GM12878 (cell line): ENCODE results near the gene CHIT1. TPM values are rescaled to one million over a fixed set of nuclear protein-coding genes. Genes with fewer than 3 reads are reported as not detected.

Experiments used
- ATAC-seq: fragments of 200-7000 bp; cut with Tn5 transposase; 3 replicates; pipeline ENCODE4 v1.9.1; 2020; ENCODE audit warnings: mild to moderate bottlenecking, moderate library complexity
- BruUV-seq: library from RNA; stranded (reverse); fragments of 400-500 nt; replicated peaks from 2 replicates; lab custom pipeline; 2021; lab: Mats Ljungman, UMichigan
- CTCF ChIA-PET: fragments of 300-600 bp; sonication (Branson Sonifier 250); formaldehyde crosslinking; extraction: SDS; loops from one replicate; lab custom pipeline; 2021; ENCODE audit warnings: inconsistent platforms; lab: Yijun Ruan, JAX
- POLR2A ChIA-PET: fragments of 350-600 bp; formaldehyde crosslinking; extraction: SDS; loops from one replicate; lab custom pipeline; 2021; ENCODE audit warnings: inconsistent platforms; lab: Charles Lee
- RAD21 ChIA-PET: fragments of 300-600 bp; sonication (Branson Sonifier 250); formaldehyde crosslinking; loops from one replicate; lab custom pipeline; 2023; ENCODE audit warnings: antibody characterized with exemption; ENCODE audit not compliant: unreplicated experiment; lab: Charles Lee
- SMC1A ChIA-PET: fragments of 300-600 bp; sonication (Branson Sonifier 250); formaldehyde crosslinking; loops from one replicate; lab custom pipeline; 2023; ENCODE audit not compliant: unreplicated experiment, uncharacterized antibody; lab: Charles Lee
- DNase-seq: peaks from one replicate; pipeline ENCODE4 v3.0.0-alpha.2; 2011; ENCODE audit warnings: low read depth, low spot score
- FAIRE-seq: peaks from 3 replicates; lab custom pipeline; 2011; peaks lifted over from hg19 to GRCh38; lab: Jason Lieb, UNC
- H2AFZ ChIP-seq: 2 replicates; pipeline ENCODE4 v1.6.0; 2011; ENCODE audit warnings: low read depth, low read length, control low read depth; ENCODE audit not compliant: control insufficient read depth
- H3K27ac ChIP-seq: 2 replicates; pipeline ENCODE4 v1.5.1; 2011; ENCODE audit warnings: control low read depth; ENCODE audit not compliant: control insufficient read depth, insufficient read depth
- H3K27me3 ChIP-seq, 2 experiments: replicated peaks in 1 of 2; 2 replicates each; pipeline versions ENCODE4 v1.6.0 to v1.6.1; 2011; ENCODE audit warnings: low read length in 1 of 2; ENCODE audit not compliant: control insufficient read depth in 2 of 2, insufficient read depth in 2 of 2
- H3K36me3 ChIP-seq, 2 experiments: 2 replicates each; pipeline ENCODE4 v1.5.1; 2011; ENCODE audit warnings: low read length in 1 of 2; ENCODE audit not compliant: control insufficient read depth in 2 of 2, insufficient read depth in 2 of 2
- H3K4me1 ChIP-seq: 2 replicates; pipeline ENCODE4 v1.6.1; 2011; ENCODE audit warnings: mild to moderate bottlenecking, low read length, moderate library complexity, mixed read lengths; ENCODE audit not compliant: control insufficient read depth, insufficient read depth
- H3K4me2 ChIP-seq: 2 replicates; pipeline ENCODE4 v1.6.0; 2011; ENCODE audit warnings: control low read depth; ENCODE audit not compliant: control insufficient read depth, insufficient read depth
- H3K4me3 ChIP-seq: fragments of 200-600 bp; sonication (generic); 2 replicates; pipeline ENCODE4 v1.5.1; 2016
- H3K79me2 ChIP-seq: 2 replicates; pipeline ENCODE4 v1.6.0; 2011; ENCODE audit warnings: low read length; ENCODE audit not compliant: control insufficient read depth, insufficient read depth
- H3K9ac ChIP-seq: 2 replicates; pipeline ENCODE4 v1.8.0; 2011; ENCODE audit warnings: low read length, control low read depth, mixed read lengths; ENCODE audit not compliant: control insufficient read depth, insufficient read depth
- H3K9me3 ChIP-seq: replicated peaks from 3 replicates; pipeline ENCODE4 v1.5.1; 2011; ENCODE audit warnings: mild to moderate bottlenecking, low read length; ENCODE audit not compliant: control insufficient read depth, insufficient read depth
- H4K20me1 ChIP-seq: 2 replicates; pipeline ENCODE4 v1.6.0; 2011; ENCODE audit not compliant: control insufficient read depth, insufficient read depth
- BHLHE40 ChIP-seq, 2 experiments: fragments of 450-650 bp in 1 of 2; IDR thresholded peaks; 2 replicates each; pipeline ENCODE4 v1.6.1; 2011 to 2017; ENCODE audit warnings: low read depth in 2 of 2, borderline replicate concordance in 1 of 2, improper control_type of control experiment in 1 of 2, low read length in 1 of 2, mild to moderate bottlenecking in 1 of 2
- BMI1 ChIP-seq: fragments of 450-650 bp; IDR thresholded peaks from 2 replicates; pipeline ENCODE4 v1.6.1; 2016; ENCODE audit warnings: mild to moderate bottlenecking, moderate library complexity, borderline replicate concordance
- JUND ChIP-seq: IDR thresholded peaks from 2 replicates; pipeline ENCODE4 v1.6.1; 2012; ENCODE audit warnings: low read depth, mild to moderate bottlenecking, low read length, improper control_type of control experiment, moderate library complexity
- MEF2B ChIP-seq: fragments of 450-650 bp; IDR thresholded peaks from 2 replicates; pipeline ENCODE4 v1.6.1; 2018; ENCODE audit warnings: mild to moderate bottlenecking, moderate library complexity; ENCODE audit not compliant: partially characterized antibody, poor library complexity, severe bottlenecking
- NFIC ChIP-seq: IDR thresholded peaks from 2 replicates; pipeline ENCODE4 v1.6.1; 2012; ENCODE audit warnings: low read depth, mild to moderate bottlenecking, inconsistent platforms, low read length, moderate library complexity
- NFYB ChIP-seq: IDR thresholded peaks from 2 replicates; pipeline ENCODE4 v1.6.1; 2011; ENCODE audit warnings: low read depth, mild to moderate bottlenecking, low read length, improper control_type of control experiment, moderate library complexity; ENCODE audit not compliant: insufficient read depth
- POLR2AphosphoS5 ChIP-seq: IDR thresholded peaks from 2 replicates; pipeline ENCODE4 v1.6.1; 2011; ENCODE audit warnings: mild to moderate bottlenecking, low read length, inconsistent platforms
- ZSCAN29 ChIP-seq: fragments of 450-650 bp; IDR thresholded peaks from 2 replicates; pipeline ENCODE4 v1.6.1; 2017; ENCODE audit warnings: mild to moderate bottlenecking, moderate library complexity
- WGBS: methylation state at CpG from one replicate; pipeline ENCODE4 v1.1.6; 2016; ENCODE audit warnings: low lambda C conversion rate; ENCODE audit not compliant: insufficient replicate concordance, insufficient coverage; ENCODE audit errors: missing lambda C conversion rate; 5-methylcytosine and 5-hydroxymethylcytosine counted together
- in situ Hi-C: fragments of 300-500 bp; cut with MboI; formaldehyde crosslinking; loops from 9 replicates; pipeline ENCODE4 v1.14.3; 2018; ENCODE audit warnings: mixed read lengths
- intact Hi-C: fragments of 100-400 bp; cut with micrococcal nuclease; formaldehyde crosslinking; loops from one replicate; pipeline ENCODE4 v1.14.2; 2022; ENCODE audit not compliant: unreplicated experiment
- polyA plus RNA-seq, 11 experiments: library from polyadenylated mRNA; depleted of rRNA in 4 of 11; unstranded in 6 of 11; stranded (reverse) in 5 of 11; fragments of >200 nt; fragmentation: Nextera tagmentation in 4 of 11; fragmentation: Illumina TruSeq in 1 of 11; extraction: Ambion mirVana in 4 of 11; extraction: Trizol in 1 of 11; gene quantifications; 1 replicate in 1 of 11; 2 replicates in 10 of 11; pipeline versions ENCODE4 v1.2.1 to v1.2.3, GENCODE V29; 2011 to 2016; ENCODE audit warnings: inconsistent platforms in 2 of 11, missing spikeins in 2 of 11, low read depth in 1 of 11
- total RNA-seq, 4 experiments: library from RNA; depleted of rRNA in 3 of 4; stranded (reverse); fragments of >200 nt in 3 of 4; fragmentation: Illumina TruSeq in 1 of 4; extraction: Trizol in 1 of 4; gene quantifications; 2 replicates each; pipeline versions ENCODE4 v1.2.1 to v1.2.3, GENCODE V29; 2013 to 2021
- TF ChIP-seq, protein P1 (sequence below): fragments of 150-350 bp; IDR thresholded peaks from 2 replicates; pipeline ENCODE4 v1.6.1; 2014; ENCODE audit warnings: mild to moderate bottlenecking, low read depth, low read length
- TF ChIP-seq, protein P2 (sequence below): fragments of 450-650 bp; IDR thresholded peaks from 2 replicates; pipeline ENCODE4 v1.6.1; 2017; ENCODE audit warnings: mild to moderate bottlenecking

The CHIT1 gene
- total and polyA plus RNA-seq, 10 of the 15 experiments (the other 5 are each of a cell fraction or from before 2014, with no cell fraction given): 0.02 to 2.1 (median 0.76) TPM

DNA sequence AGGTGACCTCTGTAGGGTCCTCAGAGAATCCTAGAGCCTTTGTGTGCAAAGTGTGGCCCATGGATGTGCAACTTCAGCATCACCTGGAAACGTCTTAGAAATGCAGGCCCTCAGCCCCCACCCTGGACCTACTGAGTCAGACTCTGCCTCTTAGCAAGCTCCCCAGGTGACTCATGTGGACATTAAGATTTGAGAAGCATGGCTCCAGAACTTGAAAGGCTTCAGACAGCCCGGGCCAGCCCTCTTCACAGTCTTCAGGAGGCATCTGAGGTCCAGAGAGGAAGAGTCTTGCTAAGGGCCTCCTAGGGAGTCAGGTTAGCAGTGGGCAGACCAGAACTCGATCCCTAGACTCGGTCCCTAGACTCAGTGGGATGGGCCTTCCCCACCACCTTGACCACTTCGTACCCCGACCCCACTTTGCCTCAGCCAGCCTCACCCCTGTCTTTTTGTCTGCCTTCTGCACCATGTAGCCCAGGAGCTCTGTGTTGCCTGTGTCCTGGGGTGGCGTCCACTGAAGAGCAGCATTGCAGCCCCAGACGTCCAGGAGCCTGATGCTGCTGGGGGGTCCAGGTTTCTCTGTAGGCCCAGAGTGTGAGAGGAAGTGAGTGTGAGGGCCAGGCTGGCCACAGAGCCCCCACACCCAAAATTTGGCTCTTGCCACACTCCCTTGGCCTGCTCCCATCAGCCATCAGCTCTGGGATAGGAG is 58.7 kb downstream of the CHIT1 start:
- no peaks in the 10 kb centered on the region for H3K9me3 ChIP-seq
- BruUV-seq: no TSS peak
- no peak for DNase-seq
- no peak overlapping the region for H3K27ac ChIP-seq
- ATAC-seq: no peak
- H3K4me2 ChIP-seq: no peak overlapping the region
- H4K20me1 ChIP-seq: no peaks in the 10 kb centered on the region
- H3K79me2 ChIP-seq: no peaks in the 10 kb centered on the region
- H3K4me1 ChIP-seq: peaks cover 4% of the 10 kb centered on the region; the same call in 1 of the 2 replicates
- POLR2A ChIA-PET: no interaction called here
- H3K27me3 ChIP-seq: no peaks in the 10 kb centered on the region; a peak in 2 of 4 replicates
- no peak overlapping the region for H3K9ac ChIP-seq
- FAIRE-seq: no peak
- intact Hi-C loops: loop anchor here (5.0 kb wide), 2 partner anchors 53 to 97 kb away; no protein-coding TSS in a partner anchor
- H3K4me3 ChIP-seq: no peak overlapping the region
- CTCF ChIA-PET: interaction anchor here (1.0 to 8.0 kb wide), 9 partner anchors 8 to 143 kb away, joined by 3 to 114 read pairs (median 15); no protein-coding TSS in a partner anchor
- no peak overlapping the region for H2AFZ ChIP-seq
- SMC1A ChIA-PET: interaction anchor here (0.9 to 3.6 kb wide), 3 partner anchors 45 to 131 kb away, joined by 4 to 24 read pairs (median 6); no protein-coding TSS in a partner anchor
- 2% methylated on average over 8 of the region's 8 CpGs for WGBS
- H3K36me3 ChIP-seq: no peaks in the 10 kb centered on the region
- RAD21 ChIA-PET: interaction anchor here (3.1 to 4.5 kb wide), 3 partner anchors 45 to 131 kb away, joined by 13 to 35 read pairs (median 17); no protein-coding TSS in a partner anchor
- in situ Hi-C loops: no loop called here
- TF ChIP-seq POLR2AphosphoS5 (no peak), NFIC (no peak), NFYB (no peak), ZSCAN29 (no peak), JUND (no peak), BHLHE40 (IDR thresholded peaks at IDR 0.05; ENCODE audit: borderline replicate concordance in 1 of 2, low read depth in 2 of 2, low read length in 1 of 2) (no peak), MEF2B (no peak), BMI1 (no peak)
- TF ChIP-seq, protein P1, sequence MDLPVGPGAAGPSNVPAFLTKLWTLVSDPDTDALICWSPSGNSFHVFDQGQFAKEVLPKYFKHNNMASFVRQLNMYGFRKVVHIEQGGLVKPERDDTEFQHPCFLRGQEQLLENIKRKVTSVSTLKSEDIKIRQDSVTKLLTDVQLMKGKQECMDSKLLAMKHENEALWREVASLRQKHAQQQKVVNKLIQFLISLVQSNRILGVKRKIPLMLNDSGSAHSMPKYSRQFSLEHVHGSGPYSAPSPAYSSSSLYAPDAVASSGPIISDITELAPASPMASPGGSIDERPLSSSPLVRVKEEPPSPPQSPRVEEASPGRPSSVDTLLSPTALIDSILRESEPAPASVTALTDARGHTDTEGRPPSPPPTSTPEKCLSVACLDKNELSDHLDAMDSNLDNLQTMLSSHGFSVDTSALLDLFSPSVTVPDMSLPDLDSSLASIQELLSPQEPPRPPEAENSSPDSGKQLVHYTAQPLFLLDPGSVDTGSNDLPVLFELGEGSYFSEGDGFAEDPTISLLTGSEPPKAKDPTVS: no peak
- TF ChIP-seq, protein P2, sequence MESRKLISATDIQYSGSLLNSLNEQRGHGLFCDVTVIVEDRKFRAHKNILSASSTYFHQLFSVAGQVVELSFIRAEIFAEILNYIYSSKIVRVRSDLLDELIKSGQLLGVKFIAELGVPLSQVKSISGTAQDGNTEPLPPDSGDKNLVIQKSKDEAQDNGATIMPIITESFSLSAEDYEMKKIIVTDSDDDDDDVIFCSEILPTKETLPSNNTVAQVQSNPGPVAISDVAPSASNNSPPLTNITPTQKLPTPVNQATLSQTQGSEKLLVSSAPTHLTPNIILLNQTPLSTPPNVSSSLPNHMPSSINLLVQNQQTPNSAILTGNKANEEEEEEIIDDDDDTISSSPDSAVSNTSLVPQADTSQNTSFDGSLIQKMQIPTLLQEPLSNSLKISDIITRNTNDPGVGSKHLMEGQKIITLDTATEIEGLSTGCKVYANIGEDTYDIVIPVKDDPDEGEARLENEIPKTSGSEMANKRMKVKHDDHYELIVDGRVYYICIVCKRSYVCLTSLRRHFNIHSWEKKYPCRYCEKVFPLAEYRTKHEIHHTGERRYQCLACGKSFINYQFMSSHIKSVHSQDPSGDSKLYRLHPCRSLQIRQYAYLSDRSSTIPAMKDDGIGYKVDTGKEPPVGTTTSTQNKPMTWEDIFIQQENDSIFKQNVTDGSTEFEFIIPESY: no peak
